ENCODE data around the gene ATP9A.
"Not testable (repeated sequence)": the region's sequence is repeated elsewhere in the genome, so short reads cannot be mapped to it uniquely, and the experiment has no call there.

Gene ATP9A

GRCh38 chr20:51750770-51751388 is 17.3 kb downstream of the ATP9A start:
- DNase-seq (ENCODE audit: low spot score): no peak

GRCh38 chr20:51750037-51750769 is 18.0 kb downstream of the ATP9A start:
- DNase-seq (ENCODE audit: low spot score): peak; percentile 95

DNA sequence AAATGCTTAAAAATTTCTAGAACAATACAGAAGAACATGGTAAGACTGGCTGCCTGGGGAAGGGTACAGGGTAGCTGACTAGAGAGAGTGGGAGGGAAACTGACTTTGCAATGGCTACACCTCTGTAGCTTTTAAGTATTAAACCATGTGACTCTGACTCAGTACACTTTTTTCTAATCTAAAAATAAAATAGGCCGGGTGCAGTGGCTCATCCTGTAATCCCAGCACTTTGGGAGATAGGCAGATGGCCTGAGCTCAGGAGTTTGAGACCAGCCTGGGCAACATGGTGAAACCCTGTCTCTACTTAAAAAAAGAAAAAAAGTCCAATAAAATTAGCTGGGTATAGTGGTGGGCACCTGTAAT is 18.5 kb downstream of the ATP9A start:
- DNase-seq (ENCODE audit: low spot score): peak; percentile 39

DNA sequence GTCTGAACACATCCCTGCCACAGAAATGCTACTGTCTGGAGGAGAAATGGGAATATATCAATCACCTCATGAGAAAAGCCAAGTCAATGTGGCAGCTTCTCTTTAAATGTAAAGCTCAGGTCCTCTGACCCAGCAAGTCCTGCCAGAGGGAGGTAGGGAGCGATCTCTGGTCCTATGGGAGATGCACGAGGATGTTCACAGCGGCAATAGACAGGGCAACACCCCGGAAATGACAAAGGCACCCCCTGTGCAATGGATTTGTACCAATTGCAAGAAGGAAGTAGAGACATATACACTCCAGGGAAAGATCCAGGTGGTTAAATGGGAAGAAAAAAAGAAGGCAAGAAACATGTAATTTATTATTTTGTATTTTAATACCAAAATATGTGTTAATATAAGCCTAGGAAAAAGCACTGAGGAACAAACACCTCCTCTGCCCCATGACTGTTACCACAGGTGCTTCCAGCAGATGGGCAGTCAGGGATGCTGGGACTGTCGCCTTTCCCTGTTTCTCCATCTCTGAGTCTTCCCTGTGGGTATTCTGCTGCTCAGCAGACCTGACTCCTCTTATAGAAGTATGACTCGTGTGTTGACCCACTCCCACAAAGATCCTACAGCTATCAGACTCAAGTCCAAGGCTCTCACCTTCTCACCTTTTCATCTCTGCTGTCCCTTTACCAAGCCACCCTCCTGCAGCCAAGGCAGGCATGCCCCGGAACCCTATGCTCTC is 20.8 kb downstream of the ATP9A start:
- DNase-seq (ENCODE audit: low spot score): no peak

DNA sequence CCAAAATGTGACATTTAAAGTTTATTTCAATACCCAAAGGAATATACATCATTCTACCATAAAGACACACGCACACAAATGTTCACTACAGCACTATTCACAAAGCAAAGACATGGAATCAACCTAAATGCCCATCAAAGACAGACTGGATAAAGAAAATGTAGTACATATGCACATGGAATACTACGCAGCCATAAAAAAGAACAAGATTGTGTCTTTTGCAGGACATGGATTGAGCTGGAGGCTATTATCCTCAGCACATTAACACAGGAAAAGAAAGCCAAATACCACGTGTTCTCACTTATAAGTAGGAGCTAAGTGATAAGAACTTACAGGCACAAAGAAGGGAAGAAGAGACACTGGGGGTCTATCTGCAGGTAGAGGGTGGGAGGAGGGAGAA is 22.4 kb downstream of the ATP9A start:
- no peak for DNase-seq (ENCODE audit: low spot score)

DNA sequence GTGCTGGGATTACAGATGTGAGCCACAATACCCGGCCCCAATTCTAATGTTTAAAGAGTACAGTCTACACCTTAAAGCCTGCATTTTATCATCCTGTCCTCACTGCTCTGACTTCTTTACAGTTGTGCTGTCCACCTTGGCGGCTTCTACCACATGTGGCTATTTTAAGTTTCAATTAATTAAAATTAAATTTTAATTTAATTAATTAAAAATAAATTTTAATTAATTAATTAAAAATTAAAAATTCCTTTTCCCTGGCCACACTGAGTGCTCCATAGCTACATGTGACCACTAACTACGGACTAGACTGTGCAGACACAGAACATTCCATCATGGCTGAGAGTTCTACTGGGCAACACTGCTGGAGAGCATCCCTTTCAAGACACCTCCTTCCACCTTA is 27.4 kb downstream of the ATP9A start:
- DNase-seq (ENCODE audit: low spot score): no peak

GRCh38 chr20:51740308-51740707 is 27.9 kb downstream of the ATP9A start:
- not testable (repeated sequence) for DNase-seq (ENCODE audit: low spot score)

DNA sequence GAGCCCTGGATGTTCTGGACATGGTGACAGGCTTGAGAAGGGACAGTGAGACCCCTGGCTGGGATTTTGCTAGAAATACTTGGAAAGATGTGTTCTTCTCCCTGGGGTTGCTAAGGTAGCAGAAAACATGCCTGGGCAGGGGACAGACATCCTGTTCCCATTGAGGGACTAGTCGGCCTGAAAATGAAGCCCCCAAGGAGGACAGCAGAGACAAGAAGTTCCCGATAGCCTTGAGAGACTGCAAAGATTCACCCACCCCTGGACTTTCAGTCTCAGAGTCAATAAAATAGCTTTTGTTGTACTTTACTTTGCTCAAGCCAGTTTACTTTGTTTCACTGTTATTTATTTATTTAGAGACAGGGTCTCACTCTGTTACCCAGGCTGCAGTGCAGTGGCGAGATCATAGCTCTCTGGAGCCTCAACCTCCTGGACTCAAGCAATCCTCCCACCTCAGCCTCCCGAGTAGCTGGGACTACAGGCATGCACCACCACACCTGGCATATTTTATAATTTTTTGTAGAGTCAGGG is 28.4 kb downstream of the ATP9A start:
- no peak for DNase-seq (ENCODE audit: low spot score)

DNA sequence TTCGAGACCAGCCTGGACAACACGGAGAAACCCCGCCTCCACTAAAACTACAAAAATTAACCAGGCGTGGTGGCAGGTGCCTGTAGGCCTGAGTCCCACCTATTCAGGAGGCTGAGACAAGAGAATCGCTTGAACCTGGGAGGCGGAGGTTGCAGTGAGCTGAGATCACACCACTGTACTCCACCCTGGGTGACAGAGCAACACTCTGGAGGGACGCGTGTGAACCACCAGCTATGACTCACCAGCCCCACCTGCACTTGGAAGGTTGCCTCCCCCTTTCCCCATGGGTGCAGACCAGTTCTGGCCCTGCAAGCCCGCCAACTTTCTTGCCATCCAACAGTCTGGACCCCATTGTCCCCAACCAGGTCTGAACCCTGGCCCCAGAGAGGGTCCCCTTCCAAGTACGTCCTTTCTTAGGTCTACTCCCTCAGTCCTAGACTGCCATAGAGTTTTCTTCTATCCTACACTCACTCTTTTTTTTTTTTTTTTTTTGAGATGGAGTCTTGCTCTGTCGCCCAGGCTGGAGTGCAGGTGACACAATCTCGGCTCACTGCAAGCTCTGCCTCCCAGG is 29.2 kb downstream of the ATP9A start:
- DNase-seq (ENCODE audit: low spot score): peak; percentile 54

- not testable (repeated sequence) for DNase-seq (ENCODE audit: low spot score)
Observed at GRCh38 chr20:51738261-51738660, 29.9 kb downstream of the ATP9A start.

DNA sequence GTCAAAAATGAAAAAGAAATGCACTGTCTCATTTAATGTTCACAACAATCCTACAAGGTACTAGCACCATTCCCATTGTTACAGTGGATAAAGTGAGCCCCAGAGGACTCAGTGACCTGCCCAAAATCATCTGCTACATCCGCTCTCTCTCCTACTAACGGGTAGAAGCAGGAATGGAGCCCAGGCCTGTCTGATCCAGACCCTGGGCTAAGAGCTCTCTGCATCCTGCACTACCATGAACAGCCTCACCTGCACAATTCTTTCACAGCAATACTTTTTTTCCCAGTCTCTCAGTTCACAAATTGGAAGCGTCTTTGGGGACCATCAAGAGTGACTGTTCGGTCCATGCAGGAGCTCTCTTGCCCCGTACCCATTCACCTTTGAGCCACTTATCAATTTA is 31.2 kb downstream of the ATP9A start:
- DNase-seq (ENCODE audit: low spot score): no peak

DNA sequence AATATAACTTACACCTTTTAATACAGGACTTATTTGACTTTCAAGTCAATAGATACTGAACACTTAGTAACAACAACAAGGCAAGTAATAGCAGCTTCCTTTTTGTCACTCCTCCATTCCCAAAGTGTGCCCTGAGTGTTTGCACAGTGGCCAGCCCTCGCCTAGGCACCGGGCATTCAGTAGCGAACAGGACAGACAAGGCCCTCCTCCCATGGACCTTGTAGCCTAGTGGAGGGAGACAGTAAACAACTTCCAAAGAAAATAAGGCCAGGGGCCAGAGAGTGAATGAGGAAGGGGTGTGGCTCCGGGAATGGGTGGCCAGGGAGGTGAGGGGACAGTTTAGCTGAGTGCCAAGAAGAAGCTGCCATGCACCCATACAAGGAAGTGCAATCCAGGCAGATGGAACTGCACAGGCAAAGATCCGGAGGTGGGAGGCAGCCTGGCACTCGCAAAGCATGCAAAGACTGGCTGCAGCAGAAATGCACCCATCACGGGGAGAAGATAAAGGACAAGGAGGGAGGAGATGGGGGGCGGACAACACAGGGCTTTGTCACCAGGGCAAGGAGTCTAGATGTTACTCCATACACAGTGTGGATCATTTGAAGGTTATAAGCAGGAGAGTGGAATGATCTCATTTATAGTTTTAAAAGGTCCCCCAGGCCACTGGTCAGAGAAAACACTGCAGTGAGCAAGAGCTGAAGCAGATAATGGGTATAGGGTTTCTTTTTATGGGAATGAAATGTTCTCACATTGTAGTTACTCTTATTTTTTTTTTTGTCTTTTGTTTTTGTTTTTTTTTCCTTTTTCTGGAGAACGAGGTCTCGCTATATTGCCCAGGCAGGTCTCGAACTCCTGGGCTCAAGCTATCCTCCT is 32.2 kb downstream of the ATP9A start:
- DNase-seq (ENCODE audit: low spot score): peak; percentile 33

DNA sequence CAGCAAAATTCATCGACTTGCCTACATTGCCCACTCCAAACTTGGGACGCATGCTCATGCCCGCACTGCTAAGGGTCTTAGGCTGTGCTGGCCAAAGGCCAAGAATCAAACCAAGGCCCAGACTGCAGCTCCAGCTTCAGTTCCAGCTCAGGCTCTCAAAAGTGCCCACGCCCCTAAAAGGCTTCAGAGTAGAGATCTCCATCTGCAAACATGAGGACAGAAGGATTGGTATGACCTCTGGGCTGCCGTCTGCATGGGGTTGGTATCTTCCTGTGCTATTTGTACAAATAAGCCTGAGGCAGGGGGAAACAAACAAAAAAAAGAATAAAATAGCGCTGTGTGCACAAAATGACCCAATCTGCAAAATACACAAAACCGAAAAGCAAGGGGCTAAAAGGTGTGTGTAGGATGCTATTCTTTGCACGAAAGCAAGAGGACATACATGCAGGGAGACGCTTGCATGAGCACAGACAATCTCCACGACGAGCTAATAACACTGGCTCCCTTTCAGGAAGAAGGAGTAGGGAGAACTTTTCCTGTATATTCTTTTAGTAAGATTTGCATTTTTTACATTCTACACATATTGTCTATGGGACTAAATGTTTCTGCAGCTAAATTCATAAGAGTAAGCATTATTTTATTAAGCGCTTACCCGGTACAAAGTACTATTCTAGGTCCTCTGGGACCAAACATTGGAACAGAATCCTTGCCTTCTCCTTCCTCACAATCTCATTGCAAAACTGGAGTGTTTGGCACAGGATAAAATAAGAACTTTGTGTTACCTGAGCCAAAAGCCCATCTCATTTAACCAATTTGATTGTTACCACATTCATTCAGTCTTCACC is 33.1 kb downstream of the ATP9A start:
- DNase-seq (ENCODE audit: low spot score): no peak

GRCh38 chr20:51733070-51733469 is 35.1 kb downstream of the ATP9A start:
- no peak for DNase-seq (ENCODE audit: low spot score)

- no peak for DNase-seq (ENCODE audit: low spot score)
Observed at GRCh38 chr20:51732096-51732791, 35.9 kb downstream of the ATP9A start.

DNA sequence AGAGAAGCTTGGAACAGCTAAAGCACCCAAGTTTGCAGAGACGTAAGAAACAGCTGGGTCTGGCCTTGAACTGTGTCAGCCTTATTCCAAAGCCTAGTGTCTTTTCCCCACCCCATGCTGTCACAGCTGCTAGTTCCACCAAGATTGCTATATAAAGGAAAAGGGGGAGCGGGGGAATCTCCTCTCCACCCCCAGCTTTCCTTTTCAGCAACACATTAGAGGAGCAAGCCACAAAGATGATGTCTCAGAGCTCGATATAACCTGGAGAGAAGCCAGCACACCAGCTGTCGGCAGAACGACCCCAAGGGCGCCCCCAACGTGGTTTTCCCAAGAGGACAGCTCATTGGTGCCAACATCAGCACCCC is 36.5 kb downstream of the ATP9A start:
- DNase-seq (ENCODE audit: low spot score): no peak

DNA sequence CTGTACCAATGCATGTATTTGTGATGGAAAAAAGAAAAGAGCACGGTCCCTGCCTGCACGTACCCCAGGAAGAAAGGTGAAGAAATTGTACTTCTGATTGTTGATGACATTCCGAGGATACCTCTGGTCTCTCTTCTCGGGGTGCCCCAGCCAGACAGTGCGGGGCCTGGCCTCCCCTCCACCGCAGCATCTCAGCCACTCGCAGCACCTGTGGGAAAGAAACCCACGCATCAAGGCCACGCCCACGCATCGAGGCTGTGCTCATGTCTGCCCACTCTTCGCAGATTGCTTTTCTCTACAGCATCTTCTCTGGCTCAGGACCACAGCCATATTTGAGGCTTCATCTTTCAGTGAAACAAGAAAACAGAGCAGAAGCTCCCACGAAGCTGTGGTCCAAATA is 38.4 kb downstream of the ATP9A start:
- DNase-seq (ENCODE audit: low spot score): no peak

GRCh38 chr20:51728737-51729136 is 39.5 kb downstream of the ATP9A start:
- no peak for DNase-seq (ENCODE audit: low spot score)

GRCh38 chr20:51727872-51728271 is 40.3 kb downstream of the ATP9A start:
- no peak for DNase-seq (ENCODE audit: low spot score)

DNA sequence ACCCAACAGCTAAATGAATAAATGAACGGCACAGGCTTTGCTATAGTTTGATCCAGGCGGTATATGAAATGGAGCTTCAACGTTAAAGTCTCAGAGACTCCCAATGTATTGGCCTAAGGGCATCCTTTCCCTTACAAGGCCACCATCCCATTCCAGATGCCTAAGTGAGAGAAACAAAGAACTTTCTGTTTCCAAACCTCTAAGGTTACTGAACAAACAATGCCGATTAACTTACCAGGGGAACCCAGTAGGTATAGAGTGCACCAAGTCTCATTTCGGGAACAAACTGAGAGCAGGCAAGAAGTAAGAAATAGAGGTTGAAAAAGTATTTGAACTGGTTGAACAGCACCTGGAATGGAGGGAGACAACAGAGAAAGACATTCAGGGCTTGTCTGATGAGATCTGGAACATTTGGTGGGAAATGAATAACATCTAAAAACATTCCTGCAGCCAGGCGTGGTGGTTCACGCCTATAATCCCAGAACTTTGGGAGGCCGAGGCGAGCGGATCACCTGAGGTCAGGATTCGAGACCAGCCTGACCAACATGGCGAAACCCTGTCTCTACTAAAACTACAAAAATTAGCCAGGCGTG is 42.5 kb downstream of the ATP9A start:
- no peak for DNase-seq (ENCODE audit: low spot score)

All from LoVo (cell line).